SK-N-DZ (cell line): ENCODE data around the gene TRPC1.
"Not testable (repeated sequence)": the region's sequence is repeated elsewhere in the genome, so short reads cannot be mapped to it uniquely, and the experiment has no call there.

Source experiments
- DNase-seq: peaks from one replicate; pipeline ENCODE4 v3.0.0-alpha.2; 2015; ENCODE audit warnings: low spot score

The TRPC1 gene

GRCh38 chr3:142752605-142753004 is 28.8 kb downstream of the TRPC1 start:
- not testable (repeated sequence) for DNase-seq

- no peak for DNase-seq
Observed at GRCh38 chr3:142754494-142754893, 30.7 kb downstream of the TRPC1 start.

DNA sequence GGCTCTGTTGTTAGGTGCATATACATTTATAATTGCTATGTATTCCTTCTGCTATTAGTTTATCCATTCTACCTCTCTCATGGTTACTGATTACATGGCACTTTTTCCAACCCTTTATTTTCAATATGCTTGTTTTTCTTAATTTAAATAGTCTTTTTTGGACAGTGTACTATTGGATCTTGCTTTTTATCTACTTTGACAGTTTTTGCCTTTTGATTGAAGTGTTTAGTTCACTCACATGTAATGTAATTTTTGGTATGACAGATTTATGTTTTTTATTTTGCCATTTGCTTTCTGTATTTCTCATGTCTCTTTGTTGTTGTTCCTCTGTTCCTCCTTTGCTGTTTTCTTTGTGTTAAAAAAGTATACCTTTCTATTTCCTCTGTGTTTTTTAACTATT is 44.5 kb downstream of the TRPC1 start:
- no peak for DNase-seq

DNA sequence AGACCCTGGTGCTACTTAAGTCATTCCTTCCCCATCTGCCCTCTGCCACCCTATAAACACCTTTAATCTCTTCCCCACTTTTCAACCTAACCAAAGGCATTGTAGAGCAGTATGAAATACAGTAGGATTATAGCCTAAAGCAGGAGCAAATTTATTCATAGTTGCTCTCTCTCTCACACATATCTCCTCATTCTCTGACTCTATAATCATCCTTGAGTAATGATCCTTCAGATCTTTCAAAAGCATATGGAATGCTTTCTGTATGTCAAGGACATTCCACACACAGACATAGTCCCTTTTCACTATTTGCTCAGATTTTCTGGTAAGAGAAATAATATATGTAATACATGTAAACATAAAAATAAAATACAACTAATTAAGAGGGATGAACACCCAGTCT is 54.1 kb downstream of the TRPC1 start:
- DNase-seq, result no peak

DNA sequence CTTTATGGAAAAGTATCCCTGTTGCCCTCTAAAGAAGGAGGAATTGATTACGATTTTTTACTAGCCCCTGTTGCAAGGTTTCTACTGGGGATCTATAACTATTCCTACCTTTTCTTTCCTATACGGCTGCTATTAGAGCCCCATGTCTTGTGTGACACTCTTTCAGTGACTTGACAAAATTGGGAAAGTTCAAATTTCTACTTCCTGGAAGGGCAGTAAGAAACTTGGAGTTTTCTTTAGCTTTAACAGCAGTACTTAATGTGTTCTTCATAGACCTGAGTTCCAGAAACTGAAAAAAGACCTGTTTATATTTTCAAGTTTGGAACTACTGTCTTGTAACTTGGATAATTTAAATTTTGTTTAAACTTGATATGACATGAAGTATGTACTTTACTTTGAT is 54.7 kb downstream of the TRPC1 start:
- DNase-seq, result no peak

GRCh38 chr3:142779591-142779990 is 55.8 kb downstream of the TRPC1 start:
- no peak for DNase-seq

- no peak for DNase-seq
Observed at GRCh38 chr3:142782616-142783015, 58.8 kb downstream of the TRPC1 start.

- no peak for DNase-seq
Observed at GRCh38 chr3:142784228-142784627, 60.4 kb downstream of the TRPC1 start.

DNA sequence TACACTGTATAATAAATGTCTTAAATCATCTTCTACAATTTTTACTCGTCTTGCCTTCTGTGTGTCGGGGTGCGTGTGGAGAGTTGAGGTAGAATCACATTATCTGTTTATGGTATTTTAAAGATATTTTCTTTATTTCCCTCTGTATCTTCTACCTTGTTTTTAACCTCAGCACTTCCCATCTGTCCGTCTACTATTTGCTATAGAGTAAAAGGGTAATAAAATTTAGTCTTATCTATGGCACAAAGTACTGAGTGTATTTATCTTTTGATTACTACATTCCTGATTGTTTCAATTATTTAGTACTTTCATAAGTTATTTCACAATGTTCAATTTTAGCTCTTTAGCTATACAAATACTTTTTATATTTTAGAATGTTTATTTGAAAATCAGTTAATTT is 62.2 kb downstream of the TRPC1 start:
- DNase-seq, result no peak

DNA sequence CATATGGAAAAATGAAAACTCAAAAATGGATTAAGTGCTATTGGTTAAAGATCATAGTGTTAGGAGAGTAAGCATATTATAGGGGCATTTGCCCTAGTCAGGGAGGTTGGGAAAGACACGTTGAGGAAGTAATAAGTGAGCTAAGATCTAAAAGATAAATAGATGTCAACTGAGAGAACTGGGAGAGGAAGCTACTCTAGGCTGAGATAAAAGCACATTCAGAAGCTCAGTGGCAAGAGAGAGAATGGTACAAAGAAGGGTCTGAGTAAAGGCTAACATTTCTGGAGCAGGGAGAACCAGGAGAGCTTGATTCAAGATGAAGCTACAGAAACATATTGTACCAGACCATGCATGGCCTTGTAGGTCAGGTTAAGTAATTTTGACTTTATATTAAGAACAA is 63.9 kb downstream of the TRPC1 start:
- DNase-seq, result no peak

DNA sequence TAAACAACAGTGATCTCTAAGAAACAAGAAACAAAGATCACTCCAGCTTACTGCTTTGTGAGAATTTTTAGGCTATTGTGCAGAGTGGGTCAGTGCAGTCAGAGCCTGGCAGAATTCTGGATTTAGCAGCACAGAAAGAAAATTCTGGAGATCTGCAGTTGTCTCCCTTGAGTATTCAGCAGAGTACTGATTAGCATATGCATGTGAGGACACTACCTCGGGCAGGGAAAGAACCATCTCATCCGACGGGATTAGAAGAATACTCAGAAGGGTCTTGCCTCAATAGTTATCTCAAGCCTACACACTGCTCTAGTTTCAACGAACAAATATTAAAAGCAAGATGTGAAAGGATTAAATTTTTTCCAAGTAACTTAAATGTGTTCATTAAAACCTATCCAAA is 70.7 kb downstream of the TRPC1 start:
- no peak for DNase-seq

GRCh38 chr3:142795332-142795731 is 71.5 kb downstream of the TRPC1 start:
- no peak for DNase-seq

DNA sequence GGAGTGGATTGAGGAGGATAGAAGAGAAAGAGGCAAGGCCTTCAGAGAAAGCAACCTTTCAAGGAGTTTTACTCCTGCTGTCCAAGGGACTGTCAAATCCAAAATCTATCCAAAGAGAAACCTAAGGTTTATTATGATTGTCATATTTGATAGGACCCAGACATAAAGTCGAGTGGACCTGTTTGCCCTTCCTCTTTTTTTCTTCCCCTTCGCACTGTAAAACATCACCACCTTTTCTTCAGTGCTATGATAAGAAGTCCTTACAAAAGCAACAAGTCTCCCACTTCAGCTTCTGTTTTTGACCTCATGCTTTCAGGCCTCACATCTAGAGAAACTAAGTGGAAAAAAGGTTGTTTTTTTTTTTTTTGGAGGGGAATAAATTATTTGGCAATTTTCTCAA is 73.0 kb downstream of the TRPC1 start:
- no peak for DNase-seq

GRCh38 chr3:142801746-142802145 is 77.9 kb downstream of the TRPC1 start:
- DNase-seq, result no peak

GRCh38 chr3:142802891-142803290 is 79.1 kb downstream of the TRPC1 start:
- no peak for DNase-seq

DNA sequence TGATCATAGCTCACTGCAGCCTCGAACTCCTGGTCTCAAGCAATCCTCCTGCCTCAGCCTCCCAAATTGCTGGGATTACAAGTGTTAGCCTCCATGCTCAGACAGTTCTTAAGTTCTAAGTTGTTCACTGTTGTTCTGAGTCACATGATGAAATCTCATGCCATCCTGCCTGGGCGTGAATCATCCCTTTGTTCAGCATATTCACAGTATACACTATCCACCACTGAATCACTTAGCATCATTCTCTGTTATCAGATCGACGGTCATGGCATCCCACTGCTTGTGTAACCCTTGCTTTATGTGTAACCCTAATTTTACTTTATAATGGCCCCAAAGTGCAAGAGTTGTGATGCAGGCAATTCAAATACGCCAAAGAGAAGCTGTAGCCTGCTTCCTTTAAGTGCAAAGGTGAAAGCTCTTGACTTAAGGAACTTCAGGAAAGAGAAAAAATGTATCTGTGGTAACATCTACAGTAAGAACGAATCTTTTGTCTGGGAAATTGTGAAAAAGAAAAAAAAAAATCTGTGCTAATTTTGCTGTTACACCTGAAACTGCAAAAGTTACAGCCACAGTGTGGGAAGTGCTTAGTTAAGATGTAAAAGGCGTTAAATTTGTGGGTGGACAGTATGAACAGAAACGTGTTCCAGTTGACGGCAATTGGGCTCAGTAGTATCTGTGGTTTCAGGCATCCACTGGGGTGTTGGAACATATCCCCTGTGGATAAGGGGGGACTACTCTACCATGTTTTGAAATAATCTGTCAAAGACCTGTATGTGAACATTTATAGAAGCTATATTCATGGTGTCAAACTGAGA is 84.5 kb downstream of the TRPC1 start:
- no peak for DNase-seq

DNA sequence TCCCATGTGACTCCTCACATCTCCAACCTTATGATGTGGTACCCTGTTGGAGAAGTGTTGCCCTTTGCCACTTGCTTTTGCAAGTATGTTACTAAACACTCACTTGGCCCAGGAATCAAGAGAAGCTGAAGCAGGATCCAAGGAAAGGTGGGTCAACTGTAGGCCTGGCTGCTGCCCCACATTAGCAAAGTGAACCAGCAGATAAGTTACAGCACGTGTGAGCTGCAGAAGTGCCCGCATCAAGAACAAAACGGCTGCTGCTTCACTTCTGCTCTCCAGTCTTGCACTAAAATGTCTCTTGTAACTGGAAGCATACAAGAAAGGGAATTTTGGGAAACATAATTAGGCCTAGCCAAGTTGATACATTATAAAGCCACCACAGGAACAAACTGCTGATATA is 85.4 kb downstream of the TRPC1 start:
- DNase-seq, result no peak

- no peak for DNase-seq
Observed at GRCh38 chr3:142815803-142816202, 92.0 kb downstream of the TRPC1 start.

- no peak for DNase-seq
Observed at GRCh38 chr3:142817356-142817755, 93.5 kb downstream of the TRPC1 start.

DNA sequence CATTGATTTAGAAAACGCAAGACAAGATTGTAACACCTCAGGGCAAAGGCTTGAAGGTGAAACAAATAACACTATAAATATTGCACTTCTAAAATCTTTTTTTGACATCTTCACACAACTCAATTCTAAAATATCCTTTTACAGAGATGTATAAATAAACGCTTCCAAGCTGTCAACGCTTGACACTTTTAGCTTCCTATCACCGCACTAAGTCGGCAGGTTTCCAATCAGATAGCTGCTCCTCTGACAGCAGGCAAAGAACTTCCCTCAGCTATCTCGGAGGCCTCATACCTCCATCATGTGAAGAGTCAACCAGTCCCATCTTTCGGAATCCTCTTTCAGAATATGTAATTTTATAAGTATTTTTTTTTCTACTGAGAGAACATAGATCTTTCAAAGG is 94.1 kb downstream of the TRPC1 start:
- no peak for DNase-seq

DNA sequence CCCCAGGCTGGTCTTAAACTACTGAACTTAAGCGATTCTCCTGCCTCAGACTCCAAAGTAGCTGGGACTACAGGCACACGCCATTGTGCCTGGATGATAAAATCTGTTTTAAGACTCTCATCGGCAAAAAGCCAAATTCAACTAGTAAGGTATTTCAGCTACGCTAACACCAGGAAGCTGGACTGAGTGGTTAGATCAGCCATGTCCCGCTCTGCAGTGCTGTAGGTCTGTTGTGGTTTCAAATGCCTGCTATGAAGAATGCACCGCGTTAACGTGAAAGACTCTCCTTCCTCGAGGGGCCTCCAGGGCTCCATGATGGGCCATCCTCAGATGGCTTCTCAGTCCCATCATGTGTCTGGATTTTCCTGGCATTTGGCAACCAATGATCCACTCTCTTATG is 94.8 kb downstream of the TRPC1 start:
- DNase-seq, result no peak

DNA sequence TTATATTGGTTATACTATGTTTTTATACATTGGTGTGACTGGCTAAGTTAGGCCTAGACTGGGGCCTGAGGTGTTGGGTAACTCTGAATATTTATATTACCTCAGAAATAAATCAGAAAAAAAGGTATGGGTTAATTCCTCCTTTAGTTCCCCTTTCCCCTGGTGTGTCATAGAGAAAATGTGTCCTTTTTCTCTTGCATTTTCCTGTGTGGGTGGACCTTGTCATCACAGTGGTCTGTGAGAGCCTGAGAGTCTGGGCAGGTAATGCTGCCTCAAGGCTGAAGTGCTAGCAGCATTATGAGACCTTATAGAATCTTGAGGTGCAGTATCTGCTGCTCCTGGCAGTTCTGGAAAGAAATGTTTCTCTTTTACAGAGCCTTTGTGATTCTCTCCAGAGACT is 95.3 kb downstream of the TRPC1 start:
- DNase-seq, result no peak

DNA sequence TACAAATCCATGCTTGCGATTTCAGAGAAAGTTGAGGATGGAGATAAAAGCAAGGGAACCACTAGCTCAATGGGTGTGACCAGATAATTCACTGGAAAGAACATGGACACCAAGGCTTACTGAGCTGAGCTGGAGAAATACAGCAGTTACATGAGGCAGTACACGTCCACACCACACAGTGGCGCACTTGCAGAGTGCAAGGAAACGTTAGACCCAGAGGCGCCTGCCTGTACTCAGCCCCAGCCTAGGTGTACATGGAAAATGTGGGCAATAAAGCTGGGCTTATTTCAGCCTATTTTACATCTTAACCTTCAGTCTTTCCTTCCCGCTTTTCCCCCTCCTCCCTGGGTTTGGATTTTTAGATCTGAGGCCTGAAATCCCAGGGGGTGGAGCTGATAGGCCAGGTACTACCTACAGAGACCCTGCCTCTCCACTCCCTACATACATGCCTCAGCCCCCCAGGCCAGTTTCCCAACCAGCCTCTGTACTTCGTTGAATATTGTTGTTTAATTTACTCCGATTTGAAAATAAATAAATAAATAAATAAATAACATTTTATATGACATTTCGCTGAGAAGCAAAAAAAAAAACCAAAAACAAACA is 105.0 kb downstream of the TRPC1 start:
- DNase-seq, result peak; percentile 71

- DNase-seq, result no peak
Observed at GRCh38 chr3:142837526-142837925, 113.7 kb downstream of the TRPC1 start.
